Activated CD4-positive, CD25-positive, alpha-beta regulatory T cell treated with anti-CD3 and anti-CD28 coated beads, Interleukin-2, amount 50 U/mL, for 16 hours (primary cell): Measurements from ENCODE around the gene NFE2L1.
"Not testable (repeated sequence)": the region's sequence is repeated elsewhere in the genome, so short reads cannot be mapped to it uniquely, and the experiment has no call there.

ENCODE experiments used
- DNase-seq: peaks from one replicate; pipeline ENCODE4 v3.0.0-alpha.2; 2020; ENCODE audit warnings: low read depth, low spot score

NFE2L1 gene

GRCh38 chr17:48068491-48068961 lies 20.4 kb downstream of the NFE2L1 start:
- DNase-seq, result no peak

- no peak for DNase-seq
Observed at GRCh38 chr17:48070195-48070594, 22.0 kb downstream of the NFE2L1 start.

- no peak for DNase-seq
Observed at GRCh38 chr17:48071654-48072053, 23.5 kb downstream of the NFE2L1 start.

GRCh38 chr17:48072811-48073210 lies 24.7 kb downstream of the NFE2L1 start:
- not testable (repeated sequence) for DNase-seq

GRCh38 chr17:48073566-48074094 lies 25.5 kb downstream of the NFE2L1 start:
- DNase-seq, result not testable (repeated sequence)

GRCh38 chr17:48074322-48075081 lies 26.3 kb downstream of the NFE2L1 start:
- peak; percentile 51 for DNase-seq

- DNase-seq, result not testable (repeated sequence)
Observed at GRCh38 chr17:48077152-48077551, 29.0 kb downstream of the NFE2L1 start.

- DNase-seq, result no peak
Observed at GRCh38 chr17:48081858-48082257, 33.7 kb downstream of the NFE2L1 start.

- DNase-seq, result no peak
Observed at GRCh38 chr17:48084932-48085331, 36.8 kb downstream of the NFE2L1 start.

- DNase-seq, result no peak
Observed at GRCh38 chr17:48093341-48094045, 45.3 kb downstream of the NFE2L1 start.

GRCh38 chr17:48095611-48096010 lies 47.5 kb downstream of the NFE2L1 start:
- no peak for DNase-seq

- DNase-seq, result no peak
Observed at GRCh38 chr17:48100160-48100559, 52.0 kb downstream of the NFE2L1 start.

GRCh38 chr17:48100591-48101011 lies 52.4 kb downstream of the NFE2L1 start:
- DNase-seq, result no peak

- peak; percentile 87 for DNase-seq
Observed at GRCh38 chr17:48101012-48101720, 53.0 kb downstream of the NFE2L1 start, which contains the start of gene CBX1. Gene CBX1 (minus strand): TSS chr17:48101478. CDS start chr17:48077004, 24,474 bp downstream.

- DNase-seq, result no peak
Observed at GRCh38 chr17:48102043-48102750, 54.0 kb downstream of the NFE2L1 start.

- DNase-seq, result no peak
Observed at GRCh38 chr17:48102798-48103715, 54.9 kb downstream of the NFE2L1 start.

- DNase-seq, result no peak
Observed at GRCh38 chr17:48104440-48104839, 56.3 kb downstream of the NFE2L1 start.

GRCh38 chr17:48106802-48107136 lies 58.6 kb downstream of the NFE2L1 start:
- DNase-seq, result no peak

- peak; percentile 89 for DNase-seq
Observed at GRCh38 chr17:48107137-48108055, 59.2 kb downstream of the NFE2L1 start, which contains the start of gene SNX11. Gene SNX11 (plus strand): TSS chr17:48107766. CDS start chr17:48112044, 4,278 bp downstream.
